HG02840 (cell line): Measurements from ENCODE around the gene CHD6.

Experiments used
- ATAC-seq: cut with Tn5 transposase; IDR thresholded peaks from one replicate; pipeline ENCODE4 v1.9.1; 2021; ENCODE audit warnings: mild to moderate bottlenecking, moderate library complexity, moderate number of reproducible peaks; ENCODE audit not compliant: unreplicated experiment, low FRiP score

The CHD6 gene

DNA sequence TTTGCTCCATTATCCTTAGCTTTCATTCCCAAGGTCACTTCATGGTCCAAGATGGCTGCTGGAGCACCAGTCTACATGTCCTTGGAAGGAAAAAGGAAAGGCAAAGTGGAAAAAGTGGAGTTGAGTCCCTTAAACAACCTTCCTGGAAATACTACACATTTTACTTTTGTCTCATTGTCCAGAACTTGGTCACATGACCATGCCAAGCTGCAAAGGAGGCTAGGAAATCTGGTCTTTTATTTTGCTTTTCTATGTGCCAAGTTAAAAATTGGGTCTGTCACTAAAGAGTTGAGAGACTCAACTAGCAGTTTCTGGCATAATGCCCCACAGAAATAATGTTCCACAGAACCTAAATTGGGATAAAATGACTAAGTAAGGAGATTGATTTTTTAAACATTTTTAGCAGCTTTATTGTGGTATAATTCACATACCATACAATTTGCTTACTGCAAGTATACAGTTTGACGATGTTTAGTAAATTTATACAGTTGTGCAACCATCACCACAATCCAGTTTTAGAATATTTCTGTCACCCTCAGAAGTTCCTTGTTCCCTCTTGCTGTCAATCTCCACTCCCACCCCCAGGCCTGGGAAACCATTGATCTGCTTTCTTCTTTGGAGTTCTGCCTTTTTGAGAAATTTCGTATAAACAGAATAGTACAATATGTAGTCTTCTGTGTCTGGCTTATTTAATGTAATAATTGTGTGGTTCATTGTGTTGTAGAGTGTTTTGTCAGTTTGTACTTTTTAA, 5.6 kb upstream of the CHD6 start:
- ATAC-seq, result no peak

DNA sequence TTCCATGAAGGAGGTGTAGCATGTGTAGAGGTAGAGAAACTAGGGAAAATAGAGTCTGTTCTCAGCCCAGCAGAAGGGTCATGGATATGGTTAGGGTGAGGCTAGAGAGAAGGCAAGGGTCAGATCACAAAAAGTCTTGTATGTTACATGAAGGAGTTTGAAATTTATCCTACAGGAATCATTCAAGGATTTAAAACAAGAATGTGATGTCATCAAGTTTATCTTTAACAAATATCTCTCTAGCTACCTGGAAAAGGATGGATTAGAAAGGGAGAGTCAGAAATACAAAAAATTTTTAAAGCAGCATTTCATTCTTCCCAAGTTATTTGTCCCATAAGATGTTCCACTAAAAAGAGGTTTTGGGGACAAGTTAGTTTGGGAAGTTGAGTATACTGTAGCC, 4.4 kb upstream of the CHD6 start:
- no peak for ATAC-seq

DNA sequence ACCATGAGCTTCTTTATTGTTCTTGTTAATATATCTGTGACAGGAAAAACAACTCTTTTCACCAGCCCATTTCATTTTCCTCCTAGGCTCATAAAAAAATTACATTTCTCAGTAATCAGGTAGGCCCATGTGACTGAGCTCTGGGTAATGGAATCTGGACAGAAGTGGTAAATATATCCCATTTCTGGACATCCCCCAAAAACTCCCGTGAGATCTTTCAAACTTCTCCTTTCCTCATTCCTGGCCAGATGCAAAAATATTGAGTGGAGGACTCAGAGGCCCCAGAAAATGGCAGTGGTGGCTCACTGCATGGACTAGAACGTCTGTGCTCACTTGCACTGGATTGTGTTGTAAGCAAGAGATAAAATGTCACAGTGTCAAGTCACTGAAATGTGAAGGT, 3.8 kb upstream of the CHD6 start:
- ATAC-seq, result no peak

DNA sequence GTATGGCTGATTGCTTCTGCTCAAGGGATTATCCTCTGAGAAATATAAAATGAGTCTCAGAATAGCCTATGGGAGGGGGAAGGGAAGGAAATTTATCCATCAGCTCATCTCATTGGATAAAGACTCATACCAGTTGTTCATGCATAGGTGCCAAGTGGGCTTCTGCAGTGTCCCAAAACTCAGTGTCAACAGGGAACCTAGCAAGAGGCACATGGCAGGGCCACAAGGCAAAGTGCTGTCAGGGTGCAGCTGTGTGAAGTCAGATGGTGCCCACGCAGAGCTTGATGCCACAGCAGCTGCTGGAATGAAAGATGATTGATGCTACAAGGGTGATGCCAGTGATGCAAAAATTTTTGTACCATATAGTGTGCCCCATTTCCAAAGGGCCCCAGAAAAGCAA, 3.2 kb upstream of the CHD6 start:
- no peak for ATAC-seq

DNA sequence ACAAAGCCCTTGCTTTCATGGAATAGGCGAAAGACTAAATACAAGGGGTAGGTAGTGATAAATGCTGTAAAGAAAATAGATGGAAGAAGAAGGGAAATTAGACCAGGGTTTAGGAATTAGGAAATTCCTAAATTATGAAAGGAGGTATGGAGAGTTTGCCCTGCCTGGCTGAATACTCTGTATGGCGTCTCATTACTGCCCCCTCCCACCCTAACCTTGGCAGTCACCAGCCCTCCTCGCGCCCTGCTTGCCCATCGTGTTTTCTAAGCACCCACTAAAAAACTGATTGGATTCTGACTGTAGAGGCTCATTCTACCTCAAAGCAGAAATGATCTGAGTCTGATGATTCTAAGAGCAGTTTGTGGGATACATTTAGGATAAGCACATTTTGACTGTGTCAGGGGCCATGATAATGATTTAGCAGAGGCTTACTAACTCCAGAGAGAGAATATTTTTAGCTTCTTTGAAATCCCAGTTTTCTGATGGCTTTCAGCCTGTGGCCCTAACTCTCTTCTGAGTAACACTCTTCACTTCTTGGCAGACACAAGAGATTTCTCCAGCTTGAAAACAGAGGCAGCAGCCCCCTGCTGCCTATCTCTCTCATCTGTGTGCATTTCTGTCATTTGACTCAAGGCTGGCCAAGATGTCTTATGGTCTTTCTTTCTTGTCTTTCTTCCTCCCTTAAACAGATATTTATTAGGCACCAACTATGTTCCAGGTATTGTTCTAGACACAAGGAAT, 1.4 kb upstream of the CHD6 start:
- ATAC-seq, result no peak

DNA sequence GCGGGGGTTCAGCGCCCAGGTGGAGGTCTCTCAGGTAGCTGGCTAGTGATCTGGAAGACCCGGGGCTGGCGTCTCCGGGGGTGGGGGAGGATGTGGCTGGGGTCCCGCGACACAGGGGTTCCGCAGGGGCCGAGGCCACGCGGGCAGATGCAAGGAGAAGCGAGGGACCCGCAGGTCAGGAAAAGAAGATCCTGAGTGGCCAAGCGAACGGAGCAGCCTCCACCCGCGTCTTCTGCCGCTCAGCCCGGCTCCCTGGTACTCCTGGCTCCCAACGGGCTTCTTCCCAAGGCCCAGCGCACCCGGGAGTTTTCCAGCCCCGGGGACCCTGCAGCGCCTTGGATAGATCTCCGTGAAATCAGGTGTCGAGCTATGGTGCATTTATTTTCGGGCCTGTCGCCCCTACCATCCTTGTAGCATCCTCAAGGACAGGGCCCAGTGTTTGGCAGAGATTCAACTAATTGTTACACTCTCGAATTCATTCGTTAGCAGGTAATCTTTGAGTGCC, 682 bp upstream of the CHD6 start:
- no peak for ATAC-seq

DNA sequence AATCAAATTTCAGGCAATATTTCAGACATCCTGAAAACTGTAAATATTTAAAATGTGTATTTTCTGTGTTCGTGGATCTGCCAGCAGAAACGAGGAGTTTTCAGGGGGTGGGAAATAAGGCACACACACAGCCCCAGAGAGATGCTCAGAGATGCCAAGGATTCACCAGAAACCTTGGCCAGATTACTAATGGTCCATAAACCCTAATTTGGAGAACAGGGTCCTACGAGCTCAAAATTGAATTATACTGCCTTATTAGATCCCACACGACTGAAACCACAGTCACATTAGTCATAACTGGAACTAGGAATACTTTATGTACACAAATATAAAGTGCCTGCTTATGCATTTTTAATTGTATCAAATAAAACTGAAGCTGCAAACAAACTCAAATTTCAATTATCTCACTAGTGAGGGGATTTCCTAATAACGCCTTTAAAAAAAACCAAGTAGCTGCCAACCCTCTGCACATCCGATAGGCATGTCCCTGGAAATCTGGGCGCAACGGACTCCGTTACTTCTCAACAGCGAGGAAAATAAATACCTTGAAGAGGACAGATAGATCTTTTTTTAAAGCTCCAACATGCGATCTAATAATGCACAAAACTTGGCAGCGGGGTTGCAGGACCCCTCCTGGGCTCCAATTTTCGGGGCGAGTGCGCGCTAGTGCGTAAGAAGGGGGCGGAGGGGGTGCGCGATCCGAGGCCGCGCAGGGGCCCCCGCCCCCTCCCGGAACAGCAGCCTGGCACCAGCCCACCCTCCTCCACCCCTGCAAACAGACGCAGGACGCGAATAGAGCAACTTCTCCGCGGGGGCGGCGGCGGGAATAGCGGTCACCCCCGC, 897 bp downstream of the CHD6 start:
- peak; percentile 17 for ATAC-seq

DNA sequence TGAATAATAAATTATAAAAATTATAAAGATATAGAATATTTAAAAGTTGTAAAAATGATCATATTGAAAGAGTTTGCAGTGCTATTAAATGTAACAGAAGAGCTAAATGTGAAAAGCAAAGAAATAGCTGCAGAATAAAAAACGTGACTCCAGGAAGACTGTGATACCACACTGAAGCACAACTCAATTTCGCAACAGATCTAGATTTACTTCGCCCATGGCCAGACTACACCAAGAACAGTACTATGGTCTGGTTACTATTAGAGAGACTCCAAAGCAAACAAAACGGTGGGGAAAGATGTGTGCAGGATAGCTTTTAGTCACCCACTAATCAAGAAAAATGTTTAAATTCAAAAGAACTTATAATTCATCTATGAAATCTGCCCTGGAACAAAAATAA, 1.9 kb downstream of the CHD6 start:
- no peak for ATAC-seq

DNA sequence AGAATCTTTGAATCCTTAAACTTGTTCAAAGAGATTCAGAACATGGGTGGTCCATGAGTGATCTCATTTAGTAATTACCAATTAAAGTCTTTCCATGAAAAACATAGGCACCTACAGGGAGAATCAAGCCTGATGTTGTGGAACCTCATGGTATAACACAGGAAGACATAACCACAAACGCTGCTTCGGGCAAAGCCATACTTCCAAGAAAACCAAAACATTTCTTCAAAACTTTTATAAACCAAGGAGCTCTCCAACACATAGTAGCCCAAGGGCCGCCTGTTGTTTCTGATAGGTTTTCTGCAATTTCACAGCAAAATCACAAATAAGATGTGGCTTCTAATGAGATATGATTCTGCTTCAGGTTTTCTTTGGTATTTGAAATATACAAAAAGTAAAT, 2.5 kb downstream of the CHD6 start:
- ATAC-seq, result no peak

DNA sequence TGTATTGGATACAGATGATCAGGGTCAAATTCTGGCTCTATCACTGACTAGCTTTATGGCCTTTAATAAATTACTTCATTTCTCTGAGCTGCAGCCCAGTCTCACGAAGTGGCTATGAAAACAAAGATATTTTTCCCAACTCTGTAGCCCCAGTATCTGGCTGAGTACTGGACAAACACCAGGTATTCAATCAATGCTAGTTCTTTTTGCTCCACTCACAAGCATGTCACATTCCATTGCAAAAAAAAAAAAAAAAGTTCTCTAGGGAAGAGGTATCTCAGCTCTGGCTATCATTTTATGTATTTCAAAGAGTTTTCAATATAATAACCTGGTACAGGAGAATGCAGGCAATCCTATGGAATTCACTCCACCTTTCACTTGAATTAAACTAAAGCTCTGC, 3.1 kb downstream of the CHD6 start:
- no peak for ATAC-seq

DNA sequence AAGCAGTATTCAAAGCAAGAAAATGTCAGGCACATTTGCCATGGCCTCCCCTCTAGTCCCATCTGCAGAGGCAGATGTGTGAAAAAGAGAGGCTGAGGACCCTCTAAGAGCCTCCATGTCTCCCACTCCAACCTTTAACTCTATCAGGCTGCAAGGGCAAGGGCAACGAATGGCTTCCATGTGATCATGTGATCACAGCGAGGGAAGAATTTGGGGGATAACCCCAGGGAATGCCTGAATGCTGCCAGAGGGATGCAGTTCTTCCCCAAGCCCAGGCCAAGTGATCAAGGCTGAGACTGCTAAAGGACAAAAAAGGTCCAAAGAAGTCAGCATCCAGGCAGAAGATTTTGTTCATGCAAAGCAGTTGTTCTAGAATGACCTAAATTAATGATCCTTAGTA, 4.9 kb downstream of the CHD6 start:
- no peak for ATAC-seq

DNA sequence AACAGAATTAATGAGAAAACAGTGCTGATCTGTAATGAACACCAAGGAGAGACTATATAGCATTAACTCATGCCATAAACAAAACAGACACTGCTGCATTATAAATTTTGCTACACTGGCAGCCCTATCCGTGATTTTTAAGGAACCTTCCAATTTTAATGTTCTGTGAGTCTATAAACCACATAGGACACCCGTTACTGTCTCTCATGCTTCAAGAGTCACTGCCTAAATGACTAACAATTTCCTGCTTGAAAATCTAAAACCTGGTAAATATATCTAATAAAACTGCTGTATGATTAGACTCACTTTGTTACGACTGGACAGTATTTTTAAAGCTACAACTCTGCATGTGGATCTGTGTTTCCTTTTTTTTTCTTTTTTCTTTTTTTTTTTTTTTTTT, 8.7 kb downstream of the CHD6 start:
- ATAC-seq, result no peak

DNA sequence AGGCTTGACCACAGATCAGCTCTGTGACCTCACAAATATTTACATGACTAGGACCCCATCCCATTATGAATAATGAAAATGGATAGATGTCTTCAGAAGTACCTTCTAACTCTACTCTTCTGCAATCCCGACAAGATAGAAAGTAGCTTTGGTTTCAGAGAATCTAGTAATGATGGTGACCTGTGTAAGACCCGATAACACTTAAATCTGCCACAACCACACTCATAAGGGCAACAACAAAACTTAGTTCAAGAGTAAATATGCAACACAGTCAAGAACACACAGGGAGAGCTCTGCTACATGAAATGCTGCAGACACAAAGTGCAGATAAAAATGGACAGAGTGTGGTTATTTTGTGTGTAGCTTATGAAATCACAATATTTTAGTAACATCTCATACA, 9.6 kb downstream of the CHD6 start:
- no peak for ATAC-seq

DNA sequence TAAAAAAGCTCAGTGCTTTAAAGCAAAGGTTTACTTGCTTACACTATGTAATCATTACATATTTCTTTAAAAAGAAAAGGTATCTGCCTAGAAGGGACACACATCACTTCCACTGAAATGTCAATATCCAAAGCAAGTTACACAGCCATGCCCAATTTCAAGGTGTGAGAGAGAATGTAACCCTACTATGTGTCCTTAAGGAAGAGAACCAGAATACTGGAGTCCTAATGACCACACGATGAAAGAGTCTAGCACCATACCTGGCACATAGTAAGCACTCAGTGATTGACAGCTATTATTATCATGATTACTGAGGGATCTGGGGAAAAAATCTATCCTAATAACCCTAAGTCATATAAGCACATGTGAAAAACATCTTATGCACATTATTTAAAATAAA, 10.4 kb downstream of the CHD6 start:
- no peak for ATAC-seq

DNA sequence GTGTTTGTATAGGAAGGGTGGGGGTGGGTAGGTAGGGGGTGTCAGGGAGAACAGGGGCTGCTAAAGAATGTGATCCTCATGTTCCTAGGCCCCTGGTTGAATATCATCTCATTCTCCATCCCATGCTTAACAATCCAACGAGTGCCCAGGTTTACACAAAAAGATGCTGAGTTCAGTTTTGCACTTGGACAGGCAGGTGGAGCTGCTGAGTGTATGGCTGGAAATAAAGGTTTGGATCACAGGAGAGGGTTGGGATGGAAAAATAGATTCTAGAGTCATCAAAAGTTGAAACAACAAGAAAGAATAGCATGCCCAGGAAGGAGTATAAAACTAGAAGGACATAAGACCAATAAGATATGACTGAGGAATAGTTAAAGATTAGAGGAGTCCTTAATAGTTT, 14.2 kb downstream of the CHD6 start:
- ATAC-seq, result no peak

DNA sequence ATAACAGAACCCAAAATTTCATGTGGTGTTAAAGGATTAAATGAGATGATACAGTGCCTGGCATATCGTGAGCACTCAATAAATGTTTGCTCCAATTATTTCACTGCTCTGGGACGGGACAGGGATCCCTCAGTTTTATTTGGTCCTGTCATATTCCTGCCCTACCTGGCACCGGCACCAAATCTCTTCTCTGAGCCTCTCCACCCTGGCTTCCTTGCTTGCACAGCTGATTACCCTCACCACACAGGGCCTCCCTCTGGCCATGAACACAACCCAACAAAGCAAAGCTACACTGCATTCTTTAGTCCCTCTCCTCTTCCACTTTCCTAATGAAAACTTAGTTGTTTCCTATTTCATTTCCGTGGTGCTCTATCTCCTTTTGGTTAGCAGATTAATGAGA, 16.4 kb downstream of the CHD6 start:
- no peak for ATAC-seq

DNA sequence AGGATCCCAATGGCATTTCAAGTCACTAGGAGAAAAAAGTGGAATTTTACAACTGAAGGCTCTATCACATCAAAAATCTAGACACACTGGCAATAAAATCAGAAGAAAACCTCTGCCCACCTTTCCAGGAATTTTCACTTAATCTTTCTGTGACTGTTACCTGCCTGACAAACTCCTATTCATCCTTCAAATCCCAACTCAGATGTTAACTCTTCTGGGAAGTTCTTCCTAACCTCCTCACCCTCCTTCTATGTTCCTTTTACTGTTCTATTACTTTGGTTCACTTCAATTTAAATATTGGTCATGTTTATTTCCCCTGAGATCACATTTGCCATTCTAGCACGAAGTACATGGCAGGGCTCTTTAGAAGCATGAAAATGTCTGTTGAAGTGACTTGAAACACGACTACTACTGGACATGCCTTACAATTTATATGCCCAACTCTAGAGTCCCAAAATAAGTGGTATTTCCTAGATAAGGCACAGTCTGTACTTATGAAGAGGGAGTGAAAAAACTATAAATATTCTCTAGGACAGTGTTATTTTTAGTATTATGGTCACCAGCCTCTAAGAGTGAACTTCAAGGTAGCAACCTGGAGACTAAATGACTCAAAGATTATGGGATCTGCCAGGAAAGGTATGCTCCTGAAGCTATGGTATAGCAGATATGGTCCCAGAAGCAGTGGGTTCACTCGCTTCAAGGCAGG, 17.1 kb downstream of the CHD6 start:
- no peak for ATAC-seq

DNA sequence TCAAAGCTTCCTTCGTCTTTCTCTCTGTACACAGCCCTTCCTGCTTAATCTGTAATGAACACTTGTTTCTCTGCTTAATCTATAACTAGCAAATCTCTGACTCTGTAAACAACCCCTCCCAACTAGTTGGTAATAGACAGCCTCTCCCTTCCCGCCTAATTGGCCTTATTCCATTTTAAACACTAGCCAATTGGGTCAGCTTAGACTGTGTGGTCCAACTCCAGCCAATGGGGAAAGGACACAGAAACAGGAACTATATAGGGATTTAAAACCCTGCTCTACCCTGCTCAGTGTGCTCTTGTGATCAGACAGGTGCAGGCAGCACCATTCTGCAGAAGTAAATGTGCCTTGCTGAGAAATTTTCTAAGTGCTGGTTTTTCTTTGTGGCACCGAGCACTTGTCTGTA, 18.5 kb downstream of the CHD6 start:
- no peak for ATAC-seq

DNA sequence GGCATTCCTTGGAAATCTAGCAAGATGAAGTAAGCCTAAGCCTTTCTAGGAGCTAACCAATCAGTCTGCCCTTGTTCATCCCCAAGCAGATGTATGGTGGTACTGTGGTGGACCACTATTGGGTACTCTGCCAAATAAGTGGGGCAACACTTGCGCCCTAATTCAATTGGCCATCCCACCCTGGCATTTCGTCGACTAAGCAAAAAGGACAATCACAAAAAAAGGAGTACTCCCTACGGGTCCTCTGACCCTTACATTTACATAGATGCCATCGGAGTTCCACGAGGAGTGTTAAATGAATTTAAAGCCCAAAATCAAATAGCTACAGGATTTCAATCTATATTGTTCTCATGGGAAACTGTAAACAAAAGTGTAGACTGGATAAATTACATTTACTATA, 19.5 kb downstream of the CHD6 start:
- ATAC-seq, result no peak

DNA sequence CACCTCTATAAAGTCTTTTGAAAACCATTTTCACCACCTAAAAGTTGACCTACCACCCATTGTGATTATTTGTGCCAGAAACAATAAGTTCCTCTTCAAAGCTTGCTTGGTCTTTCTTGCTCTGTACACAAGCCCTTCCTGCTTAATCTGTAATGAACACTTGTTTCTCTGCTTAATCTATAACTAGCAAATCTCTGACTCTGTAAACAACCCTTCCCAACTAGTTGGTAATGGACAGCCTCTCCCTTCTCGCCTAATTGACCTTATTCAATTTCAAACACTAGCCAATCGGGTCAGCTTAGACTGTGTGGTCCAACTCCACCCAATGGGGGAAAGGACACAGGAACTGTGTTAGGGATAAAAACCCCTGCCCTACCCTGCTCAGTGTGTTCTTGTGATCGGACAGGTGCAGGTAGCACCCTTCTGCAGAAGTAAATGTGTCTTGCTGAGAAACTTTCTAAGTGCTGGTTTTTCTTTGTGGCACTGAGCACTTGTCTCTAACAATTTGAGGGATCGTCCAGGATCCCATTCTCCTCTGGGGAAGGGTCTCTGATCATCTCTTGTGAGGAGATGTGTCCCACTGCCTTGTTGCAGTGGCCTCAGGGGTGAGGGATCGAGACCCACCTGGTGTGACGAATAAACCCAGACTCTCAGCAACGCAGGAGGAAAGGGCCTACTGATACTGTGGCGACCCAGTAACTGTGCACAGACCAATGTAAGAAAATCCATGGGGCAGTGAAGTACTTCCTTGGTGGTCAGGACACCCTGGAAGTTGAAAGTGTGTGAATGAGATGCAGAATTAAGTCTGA, 23.5 kb downstream of the CHD6 start:
- no peak for ATAC-seq
